DMS153 treated with DMSO at 0.1 percent for 48 hours (cell line): ENCODE results near the gene FAU.

Experiments
- DNase-seq: peaks from one replicate; lab custom pipeline; 2025; ENCODE audit not compliant: unreplicated experiment; lab: John Stamatoyannopoulos, UW

Gene FAU

DNA sequence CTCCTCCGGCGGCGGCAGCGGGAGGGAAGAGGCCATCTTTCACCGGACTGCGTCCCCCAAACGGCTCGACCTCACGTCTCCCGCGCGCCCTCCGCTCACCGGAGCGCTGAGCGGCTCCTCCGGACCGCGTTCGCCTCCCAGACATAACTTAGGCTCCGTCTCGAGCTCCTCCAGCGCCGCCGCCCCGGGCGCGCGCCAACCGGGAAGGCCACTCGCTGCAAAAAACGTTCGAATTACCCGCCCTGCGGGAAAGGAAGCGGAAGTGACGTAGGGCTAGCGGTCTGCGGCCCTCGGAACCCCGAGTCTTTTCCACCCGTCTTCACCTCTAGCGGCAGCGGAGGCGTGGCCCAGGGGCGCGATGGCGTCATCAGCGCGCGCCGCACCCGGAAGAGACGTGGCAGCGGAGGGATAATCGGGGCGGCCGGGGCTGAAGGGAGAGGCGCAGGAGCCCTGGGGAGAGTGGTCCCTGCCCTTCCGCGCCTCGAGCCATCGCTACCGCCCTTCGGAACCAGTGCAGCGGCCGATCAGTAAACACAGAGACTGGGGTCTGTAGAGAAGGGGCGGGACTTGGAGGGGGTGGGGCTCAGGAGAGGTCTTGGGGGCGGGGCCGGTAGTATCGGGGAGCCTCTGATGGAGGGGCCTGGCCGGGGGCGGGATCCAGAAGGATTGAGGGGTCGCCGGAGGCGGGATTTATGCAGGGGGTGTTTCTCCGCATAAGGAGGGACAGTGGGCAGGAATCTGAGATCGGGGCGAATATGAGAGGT is 37.9 kb downstream of the FAU start, which contains the start of the genes CDCA5 and ZFPL1:
Gene CDCA5, minus strand, starts transcription at position 207 of the 764 bp plus-strand sequence. Its CDS starts 62 bp downstream, at position 145.
Gene ZFPL1, plus strand, starts transcription at position 389 of the 764 bp plus-strand sequence. CDS start 477 bp downstream, outside the sequence.
- peak; percentile 91 for DNase-seq

DNA sequence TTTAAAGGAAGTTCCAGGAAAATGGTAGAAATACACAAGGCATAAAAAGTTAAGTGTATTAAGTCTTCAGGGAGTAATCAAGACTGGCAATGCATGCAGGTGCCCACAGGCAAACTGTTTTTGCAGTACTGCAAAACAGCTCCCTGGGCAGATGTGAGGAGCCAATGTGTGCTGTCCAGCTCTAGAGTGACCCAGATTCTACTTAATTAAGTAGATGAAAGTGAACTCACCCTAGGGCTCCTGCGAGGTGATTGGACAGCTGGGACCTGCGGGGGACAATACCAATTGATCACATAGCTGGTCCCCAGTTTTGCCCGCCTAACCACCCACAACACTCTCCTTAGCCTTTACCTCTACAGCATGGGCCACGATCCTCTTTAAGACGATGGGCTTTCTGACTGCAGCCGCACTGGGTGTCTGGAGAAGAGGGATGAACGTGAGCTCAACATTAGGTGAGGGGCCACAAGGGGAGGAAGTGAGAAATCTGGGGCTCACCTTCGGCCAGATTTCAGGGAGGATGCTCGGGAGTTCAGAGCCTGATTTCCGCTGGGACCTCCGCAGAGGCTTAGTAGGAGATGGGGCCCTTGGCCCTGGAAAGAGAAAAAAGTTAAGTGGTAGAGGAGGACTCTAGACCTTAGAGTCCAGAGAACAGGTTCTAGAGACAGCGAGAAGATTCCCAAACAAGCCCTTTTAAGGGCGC is 38.6 kb downstream of the FAU start:
- no peak for DNase-seq

DNA sequence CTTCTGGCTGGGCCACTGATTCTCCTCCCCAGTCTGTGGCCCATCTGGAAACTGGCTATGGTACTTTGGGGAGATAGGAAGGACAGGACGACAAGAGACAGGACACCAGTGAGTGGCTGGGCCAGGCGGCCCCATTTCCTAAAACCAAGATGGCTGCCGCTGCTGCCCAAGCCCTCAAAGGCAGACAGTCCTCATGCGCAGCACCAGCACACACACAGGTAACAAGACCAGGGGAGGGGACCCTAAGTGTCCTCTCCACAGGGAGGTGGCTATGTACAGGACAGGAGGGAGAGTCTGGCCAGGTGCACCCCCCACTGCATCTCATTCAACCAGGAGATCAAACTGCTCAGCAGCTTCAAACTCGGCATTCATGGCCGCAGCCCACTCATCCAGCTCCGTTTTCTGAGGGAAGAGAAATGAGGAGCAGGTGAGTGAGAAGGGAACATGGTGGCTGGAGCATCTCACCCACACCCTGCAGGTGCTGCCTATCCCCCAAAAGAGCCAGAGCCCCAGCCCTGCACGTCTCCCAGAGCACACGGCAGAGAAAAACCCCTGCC is 43.1 kb downstream of the FAU start:
- no peak for DNase-seq

DNA sequence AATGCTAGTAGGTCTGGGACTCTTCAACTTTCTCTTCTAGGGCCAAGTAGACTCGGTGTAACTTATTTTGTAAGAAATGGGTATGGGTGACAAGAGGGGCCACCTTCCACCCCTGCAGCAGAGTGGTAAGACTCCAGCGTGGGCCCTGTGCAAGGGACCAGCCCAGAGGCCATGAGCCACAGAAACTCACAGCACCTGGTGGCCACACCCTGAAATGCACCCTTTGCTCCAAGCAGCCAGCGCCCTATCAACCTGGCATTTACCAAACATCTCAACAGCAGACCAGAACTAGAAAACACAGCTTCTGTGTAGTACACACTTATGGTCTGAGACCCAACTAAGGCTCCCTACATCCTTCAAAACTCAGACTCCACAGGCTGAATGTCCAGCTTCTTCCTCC is 43.8 kb downstream of the FAU start:
- peak; percentile 6 for DNase-seq

DNA sequence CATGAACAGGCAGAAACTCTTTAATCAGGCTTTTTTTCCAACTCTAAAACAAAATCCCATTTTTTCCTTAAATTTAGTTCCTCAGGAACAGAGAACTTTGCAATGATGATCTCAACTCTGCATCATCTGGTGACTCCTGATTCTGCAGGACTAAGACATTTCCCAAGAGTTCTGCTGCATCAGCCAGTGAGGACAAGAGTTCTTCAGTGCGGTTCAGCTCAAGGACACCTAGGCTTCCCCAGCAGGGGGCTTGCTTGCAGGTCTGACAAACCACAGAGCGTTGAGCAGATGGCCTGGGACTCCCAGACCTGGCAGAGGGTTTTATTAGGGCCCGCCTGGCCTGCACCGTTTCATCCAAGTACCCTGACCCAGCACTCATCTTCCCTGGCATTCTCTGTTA is 44.5 kb downstream of the FAU start:
- no peak for DNase-seq

DNA sequence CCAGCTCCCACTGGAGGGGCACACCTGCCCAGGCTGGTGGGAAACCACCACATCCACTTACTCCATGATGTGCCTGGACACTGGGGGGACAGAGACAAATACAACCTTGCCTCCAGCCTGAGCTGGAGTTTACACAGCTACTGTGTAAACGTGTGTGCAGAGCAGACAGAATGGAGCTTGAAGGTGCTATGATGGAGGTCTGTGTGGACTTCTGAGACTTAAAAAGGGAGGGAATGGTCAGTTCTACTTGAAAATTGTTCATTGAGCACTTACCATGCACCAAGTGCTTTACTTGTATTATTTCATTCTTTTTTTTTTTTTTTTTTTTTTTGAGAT is 49.3 kb downstream of the FAU start:
- no peak for DNase-seq

DNA sequence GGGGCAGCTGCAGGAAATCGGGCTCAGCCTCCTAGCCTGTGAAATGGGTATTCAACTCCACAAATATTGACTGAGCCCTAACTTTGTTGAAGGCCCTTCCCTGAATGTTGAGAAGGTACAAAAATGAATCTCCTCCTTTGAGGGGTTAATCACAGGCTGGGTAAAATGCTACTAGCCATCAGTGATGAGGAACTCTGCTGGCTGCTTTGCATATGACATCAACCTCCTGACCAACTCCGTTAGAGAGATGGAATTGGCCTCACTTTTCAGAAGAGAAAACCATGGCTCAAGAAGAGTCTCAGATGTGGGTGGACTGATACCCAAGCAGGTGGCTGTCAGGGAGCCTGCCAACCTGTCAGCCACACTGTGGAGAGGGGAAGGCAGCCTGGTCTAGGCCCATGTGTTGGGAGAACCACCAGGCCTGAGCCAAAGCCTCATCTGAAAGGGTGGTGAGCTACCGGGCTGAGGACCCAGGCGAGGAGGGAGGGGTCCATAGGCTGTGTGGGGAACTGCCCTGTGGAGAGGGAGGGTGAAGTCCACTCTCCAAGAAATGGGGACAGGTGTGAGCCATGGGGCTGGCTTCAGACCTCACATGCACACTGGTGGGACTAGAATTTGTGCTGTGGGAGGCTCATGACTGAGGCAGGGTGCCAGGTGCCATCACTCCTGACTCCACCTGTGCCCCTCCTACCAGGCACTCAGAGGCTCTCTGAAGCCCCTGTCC is 49.9 kb downstream of the FAU start:
- no peak for DNase-seq
